Testis (tissue), 2 donors: ENCODE data around the gene CDK8.

Source experiments
- CTCF ChIP-seq, 3 experiments: fragments of 450-650 bp in 2 of 3; fragments of 200-600 bp in 1 of 3; sonication (generic) in 1 of 3; IDR thresholded peaks; one replicate each; pipeline ENCODE4 v1.5.1; 2016 to 2019; ENCODE audit warnings: antibody characterized with exemption in 3 of 3, mild to moderate bottlenecking in 2 of 3, moderate library complexity in 1 of 3
- POLR2A ChIP-seq: fragments of 450-650 bp; IDR thresholded peaks from one replicate; pipeline ENCODE4 v1.6.1; 2017; ENCODE audit warnings: antibody characterized with exemption, mild to moderate bottlenecking, moderate library complexity

- TF ChIP-seq CTCF (IDR thresholded peaks at IDR 0.05) (no peak), POLR2A (no peak)
Observed at GRCh38 chr13:26382366-26382765, 128.4 kb downstream of the CDK8 start.
